HEK293 (cell line): ENCODE results near the gene SLC19A1.
A peak's percentile ranks its signal among the peaks of the same experiment; 100 is the strongest.

Experiments used
- CTCF ChIA-PET: fragments of 350-600 bp; formaldehyde crosslinking; extraction: SDS; loops from one replicate; lab custom pipeline; 2021; ENCODE audit warnings: antibody characterized with exemption; lab: Yijun Ruan, JAX
- POLR2A ChIA-PET: fragments of 300-600 bp; formaldehyde crosslinking; extraction: SDS; loops from one replicate; lab custom pipeline; 2020; ENCODE audit warnings: antibody characterized with exemption, inconsistent platforms; lab: Yijun Ruan, JAX
- H3K27ac ChIP-seq: fragments of 200-500 bp; sonication (Bioruptor generic); 2 replicates; pipeline ENCODE4 v1.5.1; 2014; ENCODE audit warnings: low read depth, low read length, control low read depth, inconsistent platforms; ENCODE audit errors: extremely low read depth
- H3K36me3 ChIP-seq, 2 experiments: fragments of 200-500 bp in 1 of 2; sonication (Bioruptor generic) in 1 of 2; 1 replicate in 1 of 2; 2 replicates in 1 of 2; pipeline ENCODE4 v1.5.1; 2014 to 2017; ENCODE audit warnings: inconsistent platforms in 2 of 2, low read length in 2 of 2; ENCODE audit not compliant: control insufficient read depth in 2 of 2, insufficient read depth in 1 of 2
- H3K4me1 ChIP-seq: fragments of 200-500 bp; sonication (Bioruptor generic); 2 replicates; pipeline ENCODE4 v1.5.1; 2014; ENCODE audit warnings: mild to moderate bottlenecking, low read length, inconsistent platforms; ENCODE audit not compliant: control insufficient read depth, insufficient read depth
- H3K4me3 ChIP-seq: 2 replicates; pipeline ENCODE4 v1.5.1; 2011; ENCODE audit warnings: low read depth, mild to moderate bottlenecking, control low read depth, low read length, moderate library complexity
- H3K9me3 ChIP-seq: fragments of 200-500 bp; sonication (Bioruptor generic); 2 replicates; pipeline ENCODE4 v1.5.1; 2014; ENCODE audit warnings: low read depth, low read length, inconsistent platforms; ENCODE audit not compliant: control insufficient read depth, insufficient read depth
- GLIS1 ChIP-seq: fragments of 450-650 bp; formaldehyde crosslinking; IDR thresholded peaks from 2 replicates; pipeline ENCODE4 v1.5.1; 2016; ENCODE audit warnings: missing biosample characterization, missing genetic modification characterization
- HOXD13 ChIP-seq: sonication (generic); formaldehyde crosslinking; IDR thresholded peaks from 2 replicates; pipeline ENCODE4 v1.8.0; 2022; ENCODE audit warnings: missing genetic modification reagents, borderline replicate concordance
- KLF1 ChIP-seq: fragments of 450-650 bp; formaldehyde crosslinking; IDR thresholded peaks from 2 replicates; pipeline ENCODE4 v1.5.1; 2016; ENCODE audit warnings: missing biosample characterization, missing genetic modification characterization
- MEIS1 ChIP-seq: sonication (generic); formaldehyde crosslinking; IDR thresholded peaks from 2 replicates; pipeline ENCODE4 v1.8.1; 2022; ENCODE audit warnings: missing genetic modification reagents, mild to moderate bottlenecking, borderline replicate concordance
- OSR2 ChIP-seq: fragments of 450-650 bp; formaldehyde crosslinking; IDR thresholded peaks from 2 replicates; pipeline ENCODE4 v1.5.1; 2016; ENCODE audit warnings: missing biosample characterization, missing genetic modification characterization
- SALL2 ChIP-seq: fragments of 450-650 bp; formaldehyde crosslinking; IDR thresholded peaks from 2 replicates; pipeline ENCODE4 v1.5.0; 2017; ENCODE audit warnings: missing biosample characterization, mild to moderate bottlenecking, missing genetic modification characterization, borderline replicate concordance
- ZBTB7A ChIP-seq: fragments of 450-650 bp; formaldehyde crosslinking; IDR thresholded peaks from 2 replicates; pipeline ENCODE4 v1.5.1; 2016; ENCODE audit warnings: low read depth, missing biosample characterization, missing genetic modification characterization
- ZBTB8A ChIP-seq: fragments of 450-650 bp; formaldehyde crosslinking; IDR thresholded peaks from 2 replicates; pipeline ENCODE4 v1.5.1; 2016; ENCODE audit warnings: missing biosample characterization, missing genetic modification characterization
- ZNF138 ChIP-seq: fragments of 450-650 bp; formaldehyde crosslinking; IDR thresholded peaks from 2 replicates; pipeline ENCODE4 v1.5.1; 2016; ENCODE audit warnings: missing biosample characterization, missing genetic modification characterization, borderline replicate concordance
- ZNF768 ChIP-seq: fragments of 450-650 bp; formaldehyde crosslinking; IDR thresholded peaks from 2 replicates; pipeline ENCODE4 v1.5.1; 2018; ENCODE audit warnings: missing biosample characterization, mild to moderate bottlenecking, missing genetic modification characterization
- ZNF785 ChIP-seq: fragments of 450-650 bp; formaldehyde crosslinking; IDR thresholded peaks from 2 replicates; pipeline ENCODE4 v1.5.1; 2016; ENCODE audit warnings: missing biosample characterization, missing genetic modification characterization
- TF ChIP-seq, protein P1 (sequence below): fragments of 450-650 bp; formaldehyde crosslinking; IDR thresholded peaks from 2 replicates; pipeline ENCODE4 v1.5.1; 2016; ENCODE audit warnings: missing biosample characterization, missing genetic modification characterization
- TF ChIP-seq, protein P2 (sequence below): fragments of 450-650 bp; formaldehyde crosslinking; IDR thresholded peaks from 2 replicates; pipeline ENCODE4 v1.5.1; 2016; ENCODE audit warnings: missing biosample characterization, missing genetic modification characterization
- TF ChIP-seq, protein P3 (sequence below): fragments of 450-650 bp; formaldehyde crosslinking; IDR thresholded peaks from 2 replicates; pipeline ENCODE4 v1.5.0; 2017; ENCODE audit warnings: missing biosample characterization, missing genetic modification characterization, borderline replicate concordance

The SLC19A1 gene

DNA sequence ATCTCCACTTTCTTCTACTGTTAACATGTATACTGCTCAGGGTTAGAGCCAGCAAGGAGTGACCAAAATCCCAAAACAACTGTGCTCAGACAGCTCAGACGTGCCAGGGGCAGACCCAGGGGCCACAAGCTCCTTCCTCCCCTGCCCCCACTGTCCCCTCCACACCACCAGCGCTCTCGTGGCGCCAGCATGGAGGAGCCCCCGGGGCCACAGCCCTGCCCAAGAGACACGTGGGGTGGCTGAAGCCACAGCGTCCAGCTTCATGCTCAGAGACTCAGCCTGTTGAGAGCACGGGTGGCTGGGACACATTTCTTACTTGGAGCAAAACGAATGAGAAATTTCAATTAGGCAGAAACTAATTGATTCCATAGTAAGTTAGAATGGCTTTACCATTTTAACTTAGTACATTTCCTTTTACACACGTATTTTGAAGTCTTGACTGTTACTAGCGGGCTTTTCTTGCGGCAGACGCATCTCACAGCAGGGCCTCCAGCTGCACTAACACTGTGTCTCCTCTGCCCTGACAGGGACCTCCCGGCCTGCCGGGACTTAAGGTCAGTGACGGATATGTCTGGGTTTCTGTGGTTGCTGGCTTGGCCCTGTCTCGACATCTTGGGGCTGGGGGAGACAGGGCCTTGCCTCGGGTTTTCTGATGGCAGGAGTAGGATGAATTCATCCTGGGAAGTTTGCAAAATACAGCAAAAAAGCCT, 54.2 kb downstream of the SLC19A1 start:
- H3K9me3 ChIP-seq, result no peaks in the 10 kb centered on the region
- H3K4me3 ChIP-seq, result no peak overlapping the region
- ChIA-PET CTCF (no interaction called here), POLR2A (no interaction called here)
- peaks cover 0 to 19% of the 10 kb centered on the region in 2 experiments; a peak in 1 of 3 replicates for H3K36me3 ChIP-seq
- H3K4me1 ChIP-seq, result peaks cover 4% of the 10 kb centered on the region; the same call in 1 of the 2 replicates
- no peak overlapping the region for H3K27ac ChIP-seq
- TF ChIP-seq, protein P1, sequence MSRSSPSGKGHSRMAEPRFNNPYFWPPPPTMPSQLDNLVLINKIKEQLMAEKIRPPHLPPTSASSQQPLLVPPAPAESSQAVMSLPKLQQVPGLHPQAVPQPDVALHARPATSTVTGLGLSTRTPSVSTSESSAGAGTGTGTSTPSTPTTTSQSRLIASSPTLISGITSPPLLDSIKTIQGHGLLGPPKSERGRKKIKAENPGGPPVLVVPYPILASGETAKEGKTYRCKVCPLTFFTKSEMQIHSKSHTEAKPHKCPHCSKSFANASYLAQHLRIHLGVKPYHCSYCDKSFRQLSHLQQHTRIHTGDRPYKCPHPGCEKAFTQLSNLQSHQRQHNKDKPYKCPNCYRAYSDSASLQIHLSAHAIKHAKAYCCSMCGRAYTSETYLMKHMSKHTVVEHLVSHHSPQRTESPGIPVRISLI (tag by site-specific recombination), result no peak
- TF ChIP-seq, protein P2, sequence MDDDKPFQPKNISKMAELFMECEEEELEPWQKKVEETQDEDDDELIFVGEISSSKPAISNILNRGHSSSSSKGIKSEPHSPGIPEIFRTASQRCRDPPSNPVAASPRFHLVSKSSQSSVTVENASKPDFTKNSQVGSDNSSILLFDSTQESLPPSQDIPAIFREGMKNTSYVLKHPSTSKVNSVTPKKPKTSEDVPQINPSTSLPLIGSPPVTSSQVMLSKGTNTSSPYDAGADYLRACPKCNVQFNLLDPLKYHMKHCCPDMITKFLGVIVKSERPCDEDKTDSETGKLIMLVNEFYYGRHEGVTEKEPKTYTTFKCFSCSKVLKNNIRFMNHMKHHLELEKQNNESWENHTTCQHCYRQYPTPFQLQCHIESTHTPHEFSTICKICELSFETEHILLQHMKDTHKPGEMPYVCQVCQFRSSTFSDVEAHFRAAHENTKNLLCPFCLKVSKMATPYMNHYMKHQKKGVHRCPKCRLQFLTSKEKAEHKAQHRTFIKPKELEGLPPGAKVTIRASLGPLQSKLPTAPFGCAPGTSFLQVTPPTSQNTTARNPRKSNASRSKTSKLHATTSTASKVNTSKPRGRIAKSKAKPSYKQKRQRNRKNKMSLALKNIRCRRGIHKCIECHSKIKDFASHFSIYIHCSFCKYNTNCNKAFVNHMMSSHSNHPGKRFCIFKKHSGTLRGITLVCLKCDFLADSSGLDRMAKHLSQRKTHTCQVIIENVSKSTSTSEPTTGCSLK (tag by site-specific recombination), result no peak
- no peak for TF ChIP-seq SALL2 (tag by site-specific recombination)

DNA sequence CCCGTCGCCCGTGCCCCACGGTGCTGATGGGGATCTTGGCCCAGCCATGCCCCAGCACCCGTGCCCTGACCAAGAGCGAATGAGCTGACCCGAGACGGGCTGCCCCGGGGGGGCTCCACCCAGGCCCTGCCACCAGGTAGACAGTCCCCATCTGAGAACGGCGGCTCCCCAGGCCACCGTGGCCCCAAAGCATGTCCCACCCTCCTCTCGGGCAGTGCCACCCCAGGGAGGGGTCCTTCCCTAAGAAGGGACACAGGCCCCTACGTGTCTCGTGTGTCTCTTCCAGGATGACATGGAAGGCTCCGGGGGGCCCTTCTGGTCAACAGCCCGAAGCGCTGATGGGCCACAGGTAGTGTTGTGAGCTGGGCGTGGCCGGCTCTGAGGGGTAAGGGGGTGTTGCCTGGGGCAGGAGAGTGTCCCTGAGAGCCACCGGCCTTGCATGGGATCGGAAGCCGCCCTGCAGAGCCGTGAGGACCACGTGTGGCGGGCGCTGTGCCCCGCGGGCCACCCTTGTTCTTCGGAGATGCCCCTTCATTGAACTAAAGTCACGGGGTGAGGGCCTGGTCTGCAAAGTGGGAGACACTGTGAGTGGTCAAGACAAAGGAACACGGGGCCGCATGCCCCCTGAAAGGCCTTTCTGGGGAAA, 55.0 kb downstream of the SLC19A1 start:
- ChIA-PET POLR2A (no interaction called here), CTCF (interaction anchor here (0.6 kb wide), 1 partner anchor 393 kb away, joined by 3 read pairs; no protein-coding TSS in a partner anchor)
- Histone ChIP-seq H3K36me3 (peaks cover 0 to 27% of the 10 kb centered on the region in 2 experiments; a peak in 1 of 3 replicates), H3K4me1 (peaks cover 4% of the 10 kb centered on the region; the same call in 1 of the 2 replicates), H3K27ac (no peak overlapping the region), H3K4me3 (no peak overlapping the region), H3K9me3 (no peaks in the 10 kb centered on the region)
- TF ChIP-seq ZBTB7A, result no peak
- TF ChIP-seq HOXD13 (CRISPR knock-in tag), result no peak
- TF ChIP-seq, protein P3, sequence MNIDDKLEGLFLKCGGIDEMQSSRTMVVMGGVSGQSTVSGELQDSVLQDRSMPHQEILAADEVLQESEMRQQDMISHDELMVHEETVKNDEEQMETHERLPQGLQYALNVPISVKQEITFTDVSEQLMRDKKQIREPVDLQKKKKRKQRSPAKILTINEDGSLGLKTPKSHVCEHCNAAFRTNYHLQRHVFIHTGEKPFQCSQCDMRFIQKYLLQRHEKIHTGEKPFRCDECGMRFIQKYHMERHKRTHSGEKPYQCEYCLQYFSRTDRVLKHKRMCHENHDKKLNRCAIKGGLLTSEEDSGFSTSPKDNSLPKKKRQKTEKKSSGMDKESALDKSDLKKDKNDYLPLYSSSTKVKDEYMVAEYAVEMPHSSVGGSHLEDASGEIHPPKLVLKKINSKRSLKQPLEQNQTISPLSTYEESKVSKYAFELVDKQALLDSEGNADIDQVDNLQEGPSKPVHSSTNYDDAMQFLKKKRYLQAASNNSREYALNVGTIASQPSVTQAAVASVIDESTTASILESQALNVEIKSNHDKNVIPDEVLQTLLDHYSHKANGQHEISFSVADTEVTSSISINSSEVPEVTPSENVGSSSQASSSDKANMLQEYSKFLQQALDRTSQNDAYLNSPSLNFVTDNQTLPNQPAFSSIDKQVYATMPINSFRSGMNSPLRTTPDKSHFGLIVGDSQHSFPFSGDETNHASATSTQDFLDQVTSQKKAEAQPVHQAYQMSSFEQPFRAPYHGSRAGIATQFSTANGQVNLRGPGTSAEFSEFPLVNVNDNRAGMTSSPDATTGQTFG (tag by site-specific recombination), result no peak
- TF ChIP-seq KLF1 (tag by site-specific recombination), result no peak
- no peak for TF ChIP-seq ZNF138

DNA sequence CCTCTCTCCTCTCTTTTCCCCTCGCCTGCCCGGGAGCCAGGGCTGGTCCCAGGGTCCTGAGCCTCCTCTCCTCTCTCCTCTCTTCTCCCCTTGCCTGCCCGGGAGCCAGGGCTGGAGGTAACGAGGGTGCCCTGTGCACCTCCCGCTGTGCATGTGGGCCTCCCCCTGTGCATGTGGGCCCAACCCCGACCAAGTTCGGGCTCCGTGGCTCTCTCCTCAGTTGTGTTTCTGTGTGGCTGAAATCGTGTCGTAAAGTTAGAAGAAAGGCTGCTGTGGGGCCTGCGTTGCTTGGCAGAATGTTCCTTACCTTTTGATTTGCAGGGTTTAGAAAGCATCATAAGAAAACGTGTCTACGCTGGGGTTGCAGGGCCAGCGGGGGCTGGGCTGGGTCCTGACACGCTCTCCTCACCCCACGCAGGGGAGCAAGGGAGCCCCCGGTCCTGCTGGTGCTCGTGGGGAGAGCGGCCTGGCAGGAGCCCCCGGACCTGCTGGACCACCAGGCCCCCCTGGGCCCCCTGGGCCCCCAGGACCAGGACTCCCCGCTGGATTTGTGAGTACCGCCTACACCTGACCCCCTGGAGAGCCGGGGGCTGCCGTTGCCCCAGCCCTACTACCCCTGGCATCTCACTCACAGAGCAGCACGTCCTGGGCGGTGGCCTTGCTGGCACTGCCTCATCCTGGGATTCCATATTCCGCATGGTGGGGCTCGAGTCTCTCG, 55.6 kb downstream of the SLC19A1 start:
- Histone ChIP-seq H3K4me3 (no peak overlapping the region), H3K4me1 (peaks cover 4% of the 10 kb centered on the region; the same call in 1 of the 2 replicates)
- TF ChIP-seq ZNF785 (no peak), ZNF768 (tag by site-specific recombination) (no peak), GLIS1 (0 out of 2 replicates have a peak, but pooled peaks have one; percentile 16), MEIS1 (CRISPR knock-in tag) (no peak), ZBTB8A (no peak), OSR2 (tag by site-specific recombination) (no peak)
- TF ChIP-seq, all 188 proteins: peak for 1
- H3K27ac ChIP-seq, result no peak overlapping the region
- POLR2A ChIA-PET, result no interaction called here
- CTCF ChIA-PET, result interaction anchor here (0.6 kb wide), 2 partner anchors 110 to 393 kb away, joined by 3 read pairs; no protein-coding TSS in a partner anchor
- peaks cover 0 to 33% of the 10 kb centered on the region in 2 experiments; a peak in 1 of 3 replicates for H3K36me3 ChIP-seq
- no peaks in the 10 kb centered on the region for H3K9me3 ChIP-seq
